Nephron (organoid): ENCODE data around the gene FYTTD1.
"Not testable (repeated sequence)": the region's sequence is repeated elsewhere in the genome, so short reads cannot be mapped to it uniquely, and the experiment has no call there.

ENCODE experiments used
- H3K27ac Mint-ChIP-seq, 3 experiments: 2 replicates each; pipeline ENCODE4 v1.8.0; 2020; ENCODE audit warnings: mixed read lengths in 3 of 3, mild to moderate bottlenecking in 2 of 3, moderate library complexity in 1 of 3
- H3K27me3 Mint-ChIP-seq: 2 replicates; pipeline ENCODE4 v1.8.0; 2021; ENCODE audit warnings: low read depth, mild to moderate bottlenecking, moderate library complexity, mixed read lengths
- H3K36me3 Mint-ChIP-seq: 2 replicates; pipeline ENCODE4 v1.8.0; 2020; ENCODE audit warnings: low read depth, mixed read lengths
- H3K4me1 Mint-ChIP-seq: 2 replicates; pipeline ENCODE4 v1.8.0; 2020; ENCODE audit warnings: mixed read lengths
- H3K4me3 Mint-ChIP-seq, 3 experiments: 2 replicates each; pipeline ENCODE4 v1.8.0; 2020; ENCODE audit warnings: mild to moderate bottlenecking in 3 of 3, mixed read lengths in 3 of 3, moderate library complexity in 2 of 3
- H3K9me3 Mint-ChIP-seq: 2 replicates; pipeline ENCODE4 v1.8.0; 2020; ENCODE audit warnings: mixed read lengths
- TF ChIP-seq, protein P1 (sequence below), 3 experiments: fragments of 200-600 bp; sonication (generic); IDR thresholded peaks; one replicate each; pipeline ENCODE4 v1.5.0; 2021; ENCODE audit warnings: antibody characterized with exemption in 3 of 3; ENCODE audit not compliant: unreplicated experiment in 3 of 3

Gene FYTTD1, protein sequence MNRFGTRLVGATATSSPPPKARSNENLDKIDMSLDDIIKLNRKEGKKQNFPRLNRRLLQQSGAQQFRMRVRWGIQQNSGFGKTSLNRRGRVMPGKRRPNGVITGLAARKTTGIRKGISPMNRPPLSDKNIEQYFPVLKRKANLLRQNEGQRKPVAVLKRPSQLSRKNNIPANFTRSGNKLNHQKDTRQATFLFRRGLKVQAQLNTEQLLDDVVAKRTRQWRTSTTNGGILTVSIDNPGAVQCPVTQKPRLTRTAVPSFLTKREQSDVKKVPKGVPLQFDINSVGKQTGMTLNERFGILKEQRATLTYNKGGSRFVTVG

DNA sequence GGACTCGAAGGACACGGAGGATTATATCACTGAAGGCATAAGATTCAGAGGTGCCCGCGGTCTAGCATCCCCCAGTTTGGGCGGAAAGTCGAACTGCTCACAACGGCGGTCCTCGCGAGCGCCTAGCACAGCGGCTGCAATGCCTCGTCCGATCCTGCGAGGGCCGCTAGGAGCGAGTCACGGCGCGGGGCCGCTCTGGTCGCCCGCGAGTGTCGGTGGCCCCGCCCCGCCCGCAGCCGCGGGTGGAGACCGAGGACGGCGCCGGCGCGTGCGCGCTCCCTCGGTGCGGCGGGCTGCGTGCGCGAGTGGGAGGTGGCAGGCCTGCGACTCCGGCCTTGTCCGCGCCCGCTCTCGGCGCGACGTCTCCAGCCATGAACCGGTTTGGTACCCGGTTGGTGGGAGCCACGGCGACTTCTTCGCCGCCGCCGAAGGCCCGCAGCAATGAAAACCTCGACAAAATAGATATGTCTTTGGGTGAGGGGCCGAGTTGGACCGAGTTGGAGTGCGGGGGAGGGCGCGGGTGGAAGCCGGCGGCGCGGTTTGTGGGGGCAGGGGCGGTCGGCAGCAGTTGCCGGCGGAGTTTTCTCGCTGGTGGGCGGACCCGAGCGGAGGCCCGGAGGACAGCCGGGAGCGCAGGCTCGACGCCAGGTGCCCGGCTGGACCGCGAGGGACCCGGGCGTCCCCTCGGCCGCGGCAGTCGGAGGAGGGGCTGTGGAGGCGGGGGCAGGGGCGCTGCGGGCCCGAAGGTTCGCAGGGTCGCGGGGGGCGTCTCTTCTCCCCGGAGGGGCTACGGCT, at the start of gene FYTTD1:
TSS of gene FYTTD1 (plus strand) at position 283 of the 795 bp plus-strand sequence. CDS start at position 372, 89 bp downstream.
- Mint-ChIP-seq H3K27me3 (no peaks in the 10 kb centered on the region), H3K4me1 (peaks cover 38% of the 10 kb centered on the region), H3K4me3 (peak within 1 kb of the TSS; percentile 90 to 97 (median 97)), H3K9me3 (no peaks in the 10 kb centered on the region), H3K27ac (peak within 1 kb of the TSS; percentile 94 to 98 (median 95)), H3K36me3 (no peaks in the 10 kb centered on the region)
- TF ChIP-seq, protein P1, sequence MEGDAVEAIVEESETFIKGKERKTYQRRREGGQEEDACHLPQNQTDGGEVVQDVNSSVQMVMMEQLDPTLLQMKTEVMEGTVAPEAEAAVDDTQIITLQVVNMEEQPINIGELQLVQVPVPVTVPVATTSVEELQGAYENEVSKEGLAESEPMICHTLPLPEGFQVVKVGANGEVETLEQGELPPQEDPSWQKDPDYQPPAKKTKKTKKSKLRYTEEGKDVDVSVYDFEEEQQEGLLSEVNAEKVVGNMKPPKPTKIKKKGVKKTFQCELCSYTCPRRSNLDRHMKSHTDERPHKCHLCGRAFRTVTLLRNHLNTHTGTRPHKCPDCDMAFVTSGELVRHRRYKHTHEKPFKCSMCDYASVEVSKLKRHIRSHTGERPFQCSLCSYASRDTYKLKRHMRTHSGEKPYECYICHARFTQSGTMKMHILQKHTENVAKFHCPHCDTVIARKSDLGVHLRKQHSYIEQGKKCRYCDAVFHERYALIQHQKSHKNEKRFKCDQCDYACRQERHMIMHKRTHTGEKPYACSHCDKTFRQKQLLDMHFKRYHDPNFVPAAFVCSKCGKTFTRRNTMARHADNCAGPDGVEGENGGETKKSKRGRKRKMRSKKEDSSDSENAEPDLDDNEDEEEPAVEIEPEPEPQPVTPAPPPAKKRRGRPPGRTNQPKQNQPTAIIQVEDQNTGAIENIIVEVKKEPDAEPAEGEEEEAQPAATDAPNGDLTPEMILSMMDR (IDR thresholded peaks at IDR 0.05; ENCODE audit: unreplicated experiment in 3 of 3): peak in 2 of 3 experiments; percentile 40 to 51

DNA sequence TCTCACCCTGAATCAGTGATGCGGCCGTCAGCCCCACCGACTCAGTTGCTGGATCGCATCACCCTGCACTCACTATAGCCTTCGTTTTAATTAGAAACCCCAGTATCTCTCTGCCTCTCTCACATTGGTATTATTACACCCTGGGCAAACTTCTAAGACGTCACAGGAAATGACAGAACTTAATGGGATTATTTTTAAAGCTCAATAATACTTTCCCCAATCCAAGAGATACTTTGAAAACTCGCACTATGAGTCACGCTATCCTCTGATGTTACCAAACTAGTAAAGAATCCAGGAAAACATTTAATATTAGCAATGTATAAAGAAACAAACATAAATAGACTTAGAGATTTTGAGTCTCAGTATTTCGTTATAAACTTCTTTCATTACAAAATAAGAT, 49.6 kb upstream of the FYTTD1 start:
- TF ChIP-seq, protein P1 (IDR thresholded peaks at IDR 0.05; ENCODE audit: unreplicated experiment in 3 of 3): no peak
- H3K36me3 Mint-ChIP-seq: peaks cover 70% of the 10 kb centered on the region

DNA sequence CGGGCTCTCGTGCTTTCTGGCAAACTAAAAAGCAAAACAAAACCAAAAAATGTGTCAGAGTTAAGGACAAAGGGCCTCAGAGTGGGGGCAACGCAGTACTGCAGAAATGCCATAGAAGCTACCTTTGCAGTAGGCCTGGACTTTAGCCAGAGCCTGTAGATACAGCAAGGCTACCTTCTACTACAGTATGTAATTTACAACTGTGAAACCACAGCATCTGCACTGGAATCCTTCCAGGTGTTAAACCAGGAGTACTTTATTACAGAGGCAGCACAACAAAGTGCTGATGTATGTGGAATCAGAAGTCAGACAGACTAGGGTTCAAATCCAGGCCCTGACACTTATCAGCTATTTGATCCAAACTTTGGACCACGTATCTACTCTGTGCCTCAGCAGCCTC, 47.8 kb upstream of the FYTTD1 start:
- Mint-ChIP-seq H3K36me3 (peaks cover 60% of the 10 kb centered on the region), H3K9me3 (peaks cover 6% of the 10 kb centered on the region), H3K27me3 (peaks cover 3% of the 10 kb centered on the region), H3K4me3 (no peak overlapping the region), H3K4me1 (no peaks in the 10 kb centered on the region), H3K27ac (no peak overlapping the region)
- TF ChIP-seq, protein P1 (IDR thresholded peaks at IDR 0.05; ENCODE audit: unreplicated experiment in 3 of 3): no peak

More for the DNA sequence above, 49.6 kb upstream of the FYTTD1 start:
- H3K27ac Mint-ChIP-seq: no peak overlapping the region
- peaks cover 3% of the 10 kb centered on the region for H3K27me3 Mint-ChIP-seq
- H3K4me1 Mint-ChIP-seq: no peaks in the 10 kb centered on the region
- H3K9me3 Mint-ChIP-seq: peaks cover 6% of the 10 kb centered on the region
- no peak overlapping the region for H3K4me3 Mint-ChIP-seq

DNA sequence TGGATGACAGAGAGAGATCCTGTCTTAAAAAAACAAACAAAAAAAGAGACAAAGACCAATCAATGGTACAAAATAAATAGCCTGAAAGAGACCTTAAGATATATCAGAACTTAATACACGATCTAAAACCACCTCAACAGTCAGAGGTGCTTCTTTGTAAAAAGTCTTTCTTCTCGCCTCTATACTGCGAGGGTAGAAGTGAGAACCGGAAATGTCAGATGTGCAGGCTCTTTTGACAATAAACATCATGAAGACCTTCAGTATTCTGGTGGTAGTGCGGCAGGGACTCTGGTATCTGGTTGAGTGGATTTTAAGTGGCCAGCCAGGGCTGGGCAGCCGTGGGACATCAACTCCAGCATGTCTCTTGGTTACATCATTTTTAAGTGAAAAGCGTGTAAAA, 43.0 kb upstream of the FYTTD1 start:
- peaks cover 3% of the 10 kb centered on the region for H3K27me3 Mint-ChIP-seq
- H3K9me3 Mint-ChIP-seq: no peaks in the 10 kb centered on the region
- no peak overlapping the region for H3K4me3 Mint-ChIP-seq
- H3K4me1 Mint-ChIP-seq: peaks cover 4% of the 10 kb centered on the region
- peaks cover 25% of the 10 kb centered on the region for H3K36me3 Mint-ChIP-seq
- TF ChIP-seq, protein P1 (IDR thresholded peaks at IDR 0.05; ENCODE audit: unreplicated experiment in 3 of 3): no peak
- H3K27ac Mint-ChIP-seq: no peak overlapping the region

DNA sequence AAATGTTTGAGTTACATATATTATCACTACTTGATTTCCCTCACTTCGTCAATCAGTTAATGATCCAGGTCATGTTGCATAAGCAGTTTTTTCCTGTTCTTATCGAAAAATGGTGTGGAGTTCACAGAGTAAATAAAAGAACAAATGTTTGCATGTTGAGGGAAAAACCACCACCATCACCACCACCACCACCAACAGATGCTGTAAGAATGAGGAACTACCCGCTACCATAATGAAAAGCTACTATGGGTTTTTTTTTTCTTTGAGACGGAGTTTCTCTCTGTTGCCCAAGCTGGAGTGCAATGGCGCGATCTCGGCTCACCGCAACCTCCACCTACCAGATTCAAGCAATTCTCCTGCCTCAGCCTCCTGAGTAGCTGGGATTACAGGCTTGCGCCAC, 40.5 kb upstream of the FYTTD1 start:
- Mint-ChIP-seq H3K36me3 (peaks cover 12% of the 10 kb centered on the region), H3K27ac (no peak overlapping the region), H3K4me3 (no peak overlapping the region), H3K9me3 (no peaks in the 10 kb centered on the region), H3K27me3 (no peaks in the 10 kb centered on the region), H3K4me1 (peaks cover 21% of the 10 kb centered on the region)
- TF ChIP-seq, protein P1 (IDR thresholded peaks at IDR 0.05; ENCODE audit: unreplicated experiment in 3 of 3): no peak

DNA sequence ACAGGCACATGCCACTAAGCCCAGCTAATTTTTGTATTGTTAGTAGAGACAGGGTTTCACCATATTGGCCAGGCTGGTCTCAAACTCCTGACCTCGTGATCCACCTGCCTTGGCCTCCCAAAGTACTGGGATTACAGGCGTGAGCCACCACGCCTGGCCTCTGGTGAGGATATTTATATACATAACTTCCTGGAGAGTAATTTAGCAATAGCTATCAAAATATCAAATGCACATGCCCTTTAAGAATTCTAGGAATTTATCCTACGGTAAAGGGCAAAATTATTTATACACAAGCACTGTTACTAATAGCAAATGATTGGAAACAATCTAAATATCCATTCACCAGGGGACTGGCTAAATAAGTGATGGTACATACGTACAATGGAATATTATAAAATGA, 38.7 kb upstream of the FYTTD1 start:
- not testable (repeated sequence) for H3K4me3 Mint-ChIP-seq, H3K27me3 Mint-ChIP-seq, H3K9me3 Mint-ChIP-seq
- Mint-ChIP-seq H3K27ac (peak overlapping the region in 1 of 3 experiments; percentile 27), H3K36me3 (peaks cover 16% of the 10 kb centered on the region), H3K4me1 (peaks cover 21% of the 10 kb centered on the region)
